ENCODE results near the gene SH3PXD2B. TPM values are rescaled to one million over a fixed set of nuclear protein-coding genes. Genes with fewer than 3 reads are reported as not detected.

The SH3PXD2B gene
- polyA plus RNA-seq, 3 donors = 0.19 to 0.77 (median 0.31) TPM

DNA sequence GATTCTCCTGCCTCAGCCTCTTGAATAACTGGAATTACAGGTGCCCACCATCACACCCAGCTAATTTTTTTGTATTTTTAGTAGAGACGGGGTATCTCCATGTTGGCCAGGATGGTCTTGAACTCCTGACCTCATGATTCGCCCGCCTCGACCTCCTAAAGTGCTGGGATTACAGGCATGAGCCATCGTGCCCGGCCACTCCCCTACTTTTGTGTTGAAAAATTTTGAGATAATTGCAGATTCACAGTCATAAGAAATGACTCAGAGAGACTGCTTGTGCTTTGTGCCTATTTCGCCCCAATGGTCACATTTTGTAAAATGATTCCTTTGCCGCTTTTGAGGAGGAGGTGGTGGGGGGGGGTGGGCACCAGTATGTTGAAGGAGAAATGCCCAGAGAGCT, 48.1 kb upstream of the SH3PXD2B start:
- H3K36me3 Mint-ChIP-seq = no peaks in the 10 kb centered on the region
- H2AFZ ChIP-seq (ENCODE audit: insufficient read depth, low read depth, low read length, poor library complexity, severe bottlenecking) = no peak overlapping the region
- no peaks in the 10 kb centered on the region for H3K4me1 Mint-ChIP-seq
- H3K9me3 ChIP-seq (replicated peaks in 1 of 2; ENCODE audit: control insufficient read depth in 1 of 2, insufficient read depth in 1 of 2, low read length in 2 of 2) = no peaks in the 10 kb centered on the region
- H3K4me2 ChIP-seq (replicated peaks; ENCODE audit: extremely low read depth, low read length, poor library complexity, severe bottlenecking) = no peak overlapping the region
- peaks cover 2 to 9% (median 3%) of the 10 kb centered on the region in 3 donors for H3K27me3 Mint-ChIP-seq (ENCODE audit: low read depth in 3 of 3)
- intact Hi-C loops (cut with micrococcal nuclease) = no loop called here
- H3K9ac ChIP-seq (ENCODE audit: insufficient read depth, low read length, poor library complexity, severe bottlenecking) = no peak overlapping the region
- DNase-seq = no peak
- H3K4me3 ChIP-seq (replicated peaks in 1 of 3; ENCODE audit: low read depth in 2 of 3, low read length in 3 of 3) = no peak overlapping the region
- H3K27me3 ChIP-seq (ENCODE audit: control insufficient read depth in 2 of 2, insufficient read depth in 2 of 2, low read length in 2 of 2) = no peaks in the 10 kb centered on the region
- no peaks in the 10 kb centered on the region for H3K4me1 ChIP-seq (ENCODE audit: control insufficient read depth in 1 of 2, insufficient read depth in 2 of 2, low read length in 2 of 2)
- H4K20me1 ChIP-seq (ENCODE audit: insufficient read depth, low read length) = no peaks in the 10 kb centered on the region
- H3K27ac Mint-ChIP-seq = no peak overlapping the region
- H3K4me3 Mint-ChIP-seq = no peak overlapping the region
- no CpG with 5 or more reads among the region's 8 CpGs for WGBS (ENCODE audit: insufficient coverage)
- H3K79me2 ChIP-seq (ENCODE audit: insufficient read depth, low read length) = no peaks in the 10 kb centered on the region
- peaks cover 0 to 2% (median 0%) of the 10 kb centered on the region in 7 donors for H3K9me3 Mint-ChIP-seq
- H3K36me3 ChIP-seq (replicated peaks in 1 of 2; ENCODE audit: control insufficient read depth in 1 of 2, insufficient read depth in 2 of 2, low read length in 2 of 2) = no peaks in the 10 kb centered on the region
- H3K27ac ChIP-seq (ENCODE audit: low read depth in 1 of 2, low read length in 2 of 2) = no peak overlapping the region
- TF ChIP-seq, protein P1, sequence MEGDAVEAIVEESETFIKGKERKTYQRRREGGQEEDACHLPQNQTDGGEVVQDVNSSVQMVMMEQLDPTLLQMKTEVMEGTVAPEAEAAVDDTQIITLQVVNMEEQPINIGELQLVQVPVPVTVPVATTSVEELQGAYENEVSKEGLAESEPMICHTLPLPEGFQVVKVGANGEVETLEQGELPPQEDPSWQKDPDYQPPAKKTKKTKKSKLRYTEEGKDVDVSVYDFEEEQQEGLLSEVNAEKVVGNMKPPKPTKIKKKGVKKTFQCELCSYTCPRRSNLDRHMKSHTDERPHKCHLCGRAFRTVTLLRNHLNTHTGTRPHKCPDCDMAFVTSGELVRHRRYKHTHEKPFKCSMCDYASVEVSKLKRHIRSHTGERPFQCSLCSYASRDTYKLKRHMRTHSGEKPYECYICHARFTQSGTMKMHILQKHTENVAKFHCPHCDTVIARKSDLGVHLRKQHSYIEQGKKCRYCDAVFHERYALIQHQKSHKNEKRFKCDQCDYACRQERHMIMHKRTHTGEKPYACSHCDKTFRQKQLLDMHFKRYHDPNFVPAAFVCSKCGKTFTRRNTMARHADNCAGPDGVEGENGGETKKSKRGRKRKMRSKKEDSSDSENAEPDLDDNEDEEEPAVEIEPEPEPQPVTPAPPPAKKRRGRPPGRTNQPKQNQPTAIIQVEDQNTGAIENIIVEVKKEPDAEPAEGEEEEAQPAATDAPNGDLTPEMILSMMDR (IDR thresholded peaks at IDR 0.05) = no peak

DNA sequence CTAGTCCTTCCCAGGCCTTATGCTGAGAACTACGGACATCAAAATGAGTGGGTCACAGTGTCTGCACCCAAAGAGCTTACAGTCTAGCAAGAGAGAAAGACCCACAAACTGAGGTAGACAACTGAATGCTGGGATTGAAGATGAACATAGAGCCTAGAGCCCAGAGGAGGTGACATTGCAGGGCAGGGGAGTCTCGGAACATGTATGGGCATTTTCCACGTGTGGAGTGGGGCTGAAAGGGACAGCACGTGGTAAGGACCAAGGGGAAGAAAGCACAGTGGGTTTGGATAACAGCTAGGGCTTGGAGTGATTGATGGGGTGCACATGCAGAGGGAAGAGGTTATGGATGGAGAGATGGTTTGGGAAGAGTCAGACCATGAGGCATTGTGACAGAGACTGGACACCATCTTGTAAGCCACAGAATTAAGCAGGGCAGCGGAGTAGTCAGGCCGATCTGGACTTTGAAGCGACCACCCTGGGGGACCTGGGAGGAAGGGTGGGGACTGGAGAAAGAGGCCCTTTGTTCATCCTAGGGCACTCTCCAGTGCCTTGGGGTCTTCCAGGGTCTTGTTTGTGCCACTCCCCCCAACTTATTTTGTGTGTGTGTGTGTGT, 47.5 kb upstream of the SH3PXD2B start:
- H3K4me1 ChIP-seq (ENCODE audit: control insufficient read depth in 1 of 2, insufficient read depth in 2 of 2, low read length in 2 of 2) = no peaks in the 10 kb centered on the region
- Mint-ChIP-seq H3K27me3 (ENCODE audit: low read depth in 3 of 3) (peaks cover 0 to 7% (median 2%) of the 10 kb centered on the region in 3 donors), H3K4me1 (no peaks in the 10 kb centered on the region), H3K36me3 (no peaks in the 10 kb centered on the region), H3K27ac (no peak overlapping the region), H3K4me3 (no peak overlapping the region), H3K9me3 (peaks cover 0 to 2% (median 0%) of the 10 kb centered on the region in 7 donors)
- no peaks in the 10 kb centered on the region for H3K36me3 ChIP-seq (replicated peaks in 1 of 2; ENCODE audit: control insufficient read depth in 1 of 2, insufficient read depth in 2 of 2, low read length in 2 of 2)
- H3K9me3 ChIP-seq (replicated peaks in 1 of 2; ENCODE audit: control insufficient read depth in 1 of 2, insufficient read depth in 1 of 2, low read length in 2 of 2) = no peaks in the 10 kb centered on the region
- no peak overlapping the region for H3K4me3 ChIP-seq (replicated peaks in 1 of 3; ENCODE audit: low read depth in 2 of 3, low read length in 3 of 3)
- no peak for DNase-seq
- H3K27me3 ChIP-seq (ENCODE audit: control insufficient read depth in 2 of 2, insufficient read depth in 2 of 2, low read length in 2 of 2) = no peaks in the 10 kb centered on the region
- no peaks in the 10 kb centered on the region for H3K79me2 ChIP-seq (ENCODE audit: insufficient read depth, low read length)
- H3K9ac ChIP-seq (ENCODE audit: insufficient read depth, low read length, poor library complexity, severe bottlenecking) = no peak overlapping the region
- intact Hi-C loops (cut with micrococcal nuclease) = no loop called here
- 91% methylated on average over 5 of the region's 7 CpGs for WGBS (ENCODE audit: insufficient coverage)
- TF ChIP-seq, protein P1 (IDR thresholded peaks at IDR 0.05) = no peak
- H3K4me2 ChIP-seq (replicated peaks; ENCODE audit: extremely low read depth, low read length, poor library complexity, severe bottlenecking) = no peak overlapping the region
- H4K20me1 ChIP-seq (ENCODE audit: insufficient read depth, low read length) = no peaks in the 10 kb centered on the region
- H2AFZ ChIP-seq (ENCODE audit: insufficient read depth, low read depth, low read length, poor library complexity, severe bottlenecking) = no peak overlapping the region
- no peak overlapping the region for H3K27ac ChIP-seq (ENCODE audit: low read depth in 1 of 2, low read length in 2 of 2)

All from CD14-positive monocyte (primary cell).